ENCODE data around the gene CPHXL.

DNA sequence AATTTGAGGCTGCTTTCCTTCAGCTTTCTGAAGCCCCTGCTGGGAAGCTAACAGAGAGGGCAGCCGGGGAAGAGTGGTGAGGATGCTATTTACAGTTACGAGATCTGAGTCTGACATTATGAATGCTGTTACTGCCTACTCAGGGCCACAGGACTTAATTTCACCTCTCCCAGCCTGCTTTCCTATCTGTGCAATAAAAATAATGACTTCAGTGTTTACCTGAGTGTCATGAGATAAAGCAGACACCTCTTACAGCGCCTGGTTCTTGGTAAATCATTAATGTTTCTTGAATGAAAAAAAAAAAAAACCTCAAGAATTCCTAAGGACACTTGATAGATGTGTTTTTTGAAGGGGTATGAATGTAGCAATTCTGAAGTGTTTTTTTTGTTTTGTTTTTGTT is 24.2 kb upstream of the CPHXL start:
- TF ChIP-seq, protein P1, sequence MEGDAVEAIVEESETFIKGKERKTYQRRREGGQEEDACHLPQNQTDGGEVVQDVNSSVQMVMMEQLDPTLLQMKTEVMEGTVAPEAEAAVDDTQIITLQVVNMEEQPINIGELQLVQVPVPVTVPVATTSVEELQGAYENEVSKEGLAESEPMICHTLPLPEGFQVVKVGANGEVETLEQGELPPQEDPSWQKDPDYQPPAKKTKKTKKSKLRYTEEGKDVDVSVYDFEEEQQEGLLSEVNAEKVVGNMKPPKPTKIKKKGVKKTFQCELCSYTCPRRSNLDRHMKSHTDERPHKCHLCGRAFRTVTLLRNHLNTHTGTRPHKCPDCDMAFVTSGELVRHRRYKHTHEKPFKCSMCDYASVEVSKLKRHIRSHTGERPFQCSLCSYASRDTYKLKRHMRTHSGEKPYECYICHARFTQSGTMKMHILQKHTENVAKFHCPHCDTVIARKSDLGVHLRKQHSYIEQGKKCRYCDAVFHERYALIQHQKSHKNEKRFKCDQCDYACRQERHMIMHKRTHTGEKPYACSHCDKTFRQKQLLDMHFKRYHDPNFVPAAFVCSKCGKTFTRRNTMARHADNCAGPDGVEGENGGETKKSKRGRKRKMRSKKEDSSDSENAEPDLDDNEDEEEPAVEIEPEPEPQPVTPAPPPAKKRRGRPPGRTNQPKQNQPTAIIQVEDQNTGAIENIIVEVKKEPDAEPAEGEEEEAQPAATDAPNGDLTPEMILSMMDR (IDR thresholded peaks at IDR 0.05), result no peak
- no peak for TF ChIP-seq POLR2A (IDR thresholded peaks at IDR 0.05)
